ENCODE data around the gene RAP1GAP2.
"Not testable (repeated sequence)": the region's sequence is repeated elsewhere in the genome, so short reads cannot be mapped to it uniquely, and the experiment has no call there.

DNA sequence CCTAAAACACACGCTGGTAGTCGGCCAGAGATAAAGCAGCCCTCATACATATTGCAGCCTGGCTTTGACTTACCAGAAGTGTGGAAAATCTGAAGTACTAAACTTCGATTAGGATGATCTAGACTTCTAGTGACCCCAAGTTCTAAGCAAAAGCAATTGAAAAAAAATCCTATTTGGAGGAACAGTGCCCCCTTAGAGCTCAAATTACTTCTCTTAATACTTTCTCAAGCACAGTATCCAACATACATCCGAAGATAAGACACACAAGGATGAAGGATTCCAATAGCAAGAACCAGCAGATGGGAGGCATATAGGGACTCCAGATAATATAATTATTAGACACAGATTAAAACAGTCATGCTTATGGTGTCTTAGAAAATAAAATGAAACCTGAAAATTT, 277.6 kb downstream of the RAP1GAP2 start:
- TF ChIP-seq, protein P1, sequence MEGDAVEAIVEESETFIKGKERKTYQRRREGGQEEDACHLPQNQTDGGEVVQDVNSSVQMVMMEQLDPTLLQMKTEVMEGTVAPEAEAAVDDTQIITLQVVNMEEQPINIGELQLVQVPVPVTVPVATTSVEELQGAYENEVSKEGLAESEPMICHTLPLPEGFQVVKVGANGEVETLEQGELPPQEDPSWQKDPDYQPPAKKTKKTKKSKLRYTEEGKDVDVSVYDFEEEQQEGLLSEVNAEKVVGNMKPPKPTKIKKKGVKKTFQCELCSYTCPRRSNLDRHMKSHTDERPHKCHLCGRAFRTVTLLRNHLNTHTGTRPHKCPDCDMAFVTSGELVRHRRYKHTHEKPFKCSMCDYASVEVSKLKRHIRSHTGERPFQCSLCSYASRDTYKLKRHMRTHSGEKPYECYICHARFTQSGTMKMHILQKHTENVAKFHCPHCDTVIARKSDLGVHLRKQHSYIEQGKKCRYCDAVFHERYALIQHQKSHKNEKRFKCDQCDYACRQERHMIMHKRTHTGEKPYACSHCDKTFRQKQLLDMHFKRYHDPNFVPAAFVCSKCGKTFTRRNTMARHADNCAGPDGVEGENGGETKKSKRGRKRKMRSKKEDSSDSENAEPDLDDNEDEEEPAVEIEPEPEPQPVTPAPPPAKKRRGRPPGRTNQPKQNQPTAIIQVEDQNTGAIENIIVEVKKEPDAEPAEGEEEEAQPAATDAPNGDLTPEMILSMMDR (IDR thresholded peaks at IDR 0.05; ENCODE audit: low read length) = not testable (repeated sequence)
- TF ChIP-seq EZH2phosphoT487 (IDR thresholded peaks at IDR 0.05; ENCODE audit: low read length); EZH2 (optimal IDR thresholded peaks at IDR 0.05; ENCODE audit: low read depth, low read length): not testable (repeated sequence)

Measured in MM.1S (cell line).